Endothelial cell (in vitro differentiated cells): Measurements from ENCODE around the gene SPINK5. TPM values are rescaled to one million over a fixed set of nuclear protein-coding genes. Genes with fewer than 3 reads are reported as not detected.

Experiments
- DNase-seq: peaks from one replicate; pipeline ENCODE4 v3.0.0; 2021; ENCODE audit warnings: low spot score
- H3K27ac Mint-ChIP-seq: one replicate; pipeline ENCODE4 v1.8.0; 2021; ENCODE audit warnings: mixed read lengths, inconsistent platforms; ENCODE audit not compliant: unreplicated experiment
- H3K27me3 Mint-ChIP-seq: one replicate; pipeline ENCODE4 v1.8.0; 2021; ENCODE audit warnings: mild to moderate bottlenecking, moderate library complexity, mixed read lengths, inconsistent platforms; ENCODE audit not compliant: unreplicated experiment
- H3K36me3 Mint-ChIP-seq: one replicate; pipeline ENCODE4 v1.8.0; 2021; ENCODE audit warnings: mild to moderate bottlenecking, low read depth, mixed read lengths, inconsistent platforms; ENCODE audit not compliant: unreplicated experiment
- H3K4me1 Mint-ChIP-seq: one replicate; pipeline ENCODE4 v1.8.0; 2021; ENCODE audit warnings: mild to moderate bottlenecking, mixed read lengths, inconsistent platforms; ENCODE audit not compliant: unreplicated experiment
- H3K4me3 Mint-ChIP-seq: one replicate; pipeline ENCODE4 v1.8.0; 2021; ENCODE audit warnings: mild to moderate bottlenecking, mixed read lengths, inconsistent platforms; ENCODE audit not compliant: unreplicated experiment
- H3K9me3 Mint-ChIP-seq: one replicate; pipeline ENCODE4 v1.8.0; 2021; ENCODE audit warnings: mixed read lengths, inconsistent platforms; ENCODE audit not compliant: unreplicated experiment
- total RNA-seq: library from RNA; stranded (reverse); fragmentation: NEBNext Ultra II Directional; extraction: Animal tissue kit (Norgen Biotek cat#: 25700); gene quantifications from one replicate; pipeline ENCODE4 v1.2.1, GENCODE V29; 2021; ENCODE audit not compliant: unreplicated experiment
- TF ChIP-seq, protein P1 (sequence below): fragments of 200-600 bp; sonication (generic); IDR thresholded peaks from one replicate; pipeline ENCODE4 v1.5.0; 2021; ENCODE audit warnings: antibody characterized with exemption; ENCODE audit not compliant: unreplicated experiment

The SPINK5 gene
- total RNA-seq, 1 donor from 2014 or later = 4.3 TPM

DNA sequence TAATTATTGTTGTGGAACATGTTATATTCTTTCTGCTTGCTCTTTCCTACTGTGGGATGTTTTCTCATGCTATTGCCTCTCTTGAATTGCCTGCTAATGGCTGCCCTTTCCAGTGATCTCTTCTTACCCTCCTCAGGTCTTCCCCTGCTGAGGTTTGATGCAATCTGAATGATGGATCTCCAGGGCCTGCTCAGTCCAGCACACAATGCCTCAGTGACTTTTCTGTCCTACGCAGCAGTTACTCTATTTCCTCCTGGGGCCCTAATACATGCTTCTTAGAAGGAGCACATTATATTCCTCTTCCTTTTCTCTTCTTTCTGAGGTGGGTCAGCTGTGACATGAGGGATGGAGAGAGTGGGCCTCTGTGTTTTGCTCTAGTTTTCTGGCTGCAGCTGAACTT, 104.5 kb downstream of the SPINK5 start, which contains the start of gene SPINK14:
Gene SPINK14 (plus strand): TSS at position 301 of the 400 bp plus-strand sequence. CDS start 1,187 bp downstream, outside the sequence.
- Mint-ChIP-seq H3K9me3 (no peaks in the 10 kb centered on the region), H3K4me1 (no peaks in the 10 kb centered on the region), H3K27me3 (no peaks in the 10 kb centered on the region), H3K4me3 (no peak within 1 kb of the TSS), H3K27ac (no peak within 1 kb of the TSS), H3K36me3 (no peaks in the 10 kb centered on the region)
- DNase-seq = no peak
- TF ChIP-seq, protein P1, sequence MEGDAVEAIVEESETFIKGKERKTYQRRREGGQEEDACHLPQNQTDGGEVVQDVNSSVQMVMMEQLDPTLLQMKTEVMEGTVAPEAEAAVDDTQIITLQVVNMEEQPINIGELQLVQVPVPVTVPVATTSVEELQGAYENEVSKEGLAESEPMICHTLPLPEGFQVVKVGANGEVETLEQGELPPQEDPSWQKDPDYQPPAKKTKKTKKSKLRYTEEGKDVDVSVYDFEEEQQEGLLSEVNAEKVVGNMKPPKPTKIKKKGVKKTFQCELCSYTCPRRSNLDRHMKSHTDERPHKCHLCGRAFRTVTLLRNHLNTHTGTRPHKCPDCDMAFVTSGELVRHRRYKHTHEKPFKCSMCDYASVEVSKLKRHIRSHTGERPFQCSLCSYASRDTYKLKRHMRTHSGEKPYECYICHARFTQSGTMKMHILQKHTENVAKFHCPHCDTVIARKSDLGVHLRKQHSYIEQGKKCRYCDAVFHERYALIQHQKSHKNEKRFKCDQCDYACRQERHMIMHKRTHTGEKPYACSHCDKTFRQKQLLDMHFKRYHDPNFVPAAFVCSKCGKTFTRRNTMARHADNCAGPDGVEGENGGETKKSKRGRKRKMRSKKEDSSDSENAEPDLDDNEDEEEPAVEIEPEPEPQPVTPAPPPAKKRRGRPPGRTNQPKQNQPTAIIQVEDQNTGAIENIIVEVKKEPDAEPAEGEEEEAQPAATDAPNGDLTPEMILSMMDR = no peak

DNA sequence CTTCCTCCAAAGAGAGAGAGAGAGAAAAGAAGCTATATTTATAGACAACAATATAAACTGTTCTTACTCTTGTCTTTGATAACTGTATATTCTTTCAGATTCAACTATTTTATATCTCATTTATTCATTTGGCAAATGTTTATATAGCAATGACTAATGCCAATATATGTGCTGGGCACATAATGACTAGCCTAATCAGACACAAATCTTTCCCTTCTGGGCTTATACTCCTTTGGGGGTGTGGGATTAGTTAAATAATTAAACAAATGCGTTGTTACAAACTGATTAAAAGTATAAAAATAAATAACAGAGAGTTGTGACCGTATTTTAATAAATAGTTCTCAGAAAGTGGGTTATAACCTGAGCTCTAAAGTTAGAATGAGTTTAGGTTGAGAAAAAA, 108.6 kb downstream of the SPINK5 start:
- Mint-ChIP-seq H3K9me3 (no peaks in the 10 kb centered on the region), H3K27me3 (no peaks in the 10 kb centered on the region), H3K4me1 (peaks cover 7% of the 10 kb centered on the region), H3K4me3 (no peak overlapping the region), H3K36me3 (no peaks in the 10 kb centered on the region), H3K27ac (no peak overlapping the region)
- DNase-seq = no peak
- TF ChIP-seq, protein P1 = no peak

DNA sequence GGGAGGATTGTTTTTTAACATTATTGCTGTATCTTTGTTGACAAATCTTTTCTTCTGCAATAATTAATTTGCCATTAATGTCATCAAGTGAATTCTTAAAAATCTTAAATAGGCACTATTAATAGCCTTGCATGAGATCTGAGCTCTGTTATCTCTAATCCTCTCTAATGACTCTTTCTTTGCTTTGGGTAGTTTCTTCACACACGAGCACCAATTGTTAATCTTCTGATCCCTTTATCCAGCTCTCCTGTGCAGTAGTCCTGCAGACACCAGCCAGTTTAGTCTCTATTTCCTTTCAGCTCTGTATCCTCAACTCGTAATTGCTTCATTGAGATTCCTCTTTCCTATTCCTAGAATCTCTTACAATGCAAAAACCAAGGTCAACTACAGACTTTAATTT, 112.7 kb downstream of the SPINK5 start:
- Mint-ChIP-seq H3K4me1 (peaks cover 8% of the 10 kb centered on the region), H3K36me3 (no peaks in the 10 kb centered on the region), H3K27me3 (no peaks in the 10 kb centered on the region), H3K27ac (no peak overlapping the region), H3K9me3 (no peaks in the 10 kb centered on the region), H3K4me3 (no peak overlapping the region)
- DNase-seq = no peak
- TF ChIP-seq, protein P1 = no peak

DNA sequence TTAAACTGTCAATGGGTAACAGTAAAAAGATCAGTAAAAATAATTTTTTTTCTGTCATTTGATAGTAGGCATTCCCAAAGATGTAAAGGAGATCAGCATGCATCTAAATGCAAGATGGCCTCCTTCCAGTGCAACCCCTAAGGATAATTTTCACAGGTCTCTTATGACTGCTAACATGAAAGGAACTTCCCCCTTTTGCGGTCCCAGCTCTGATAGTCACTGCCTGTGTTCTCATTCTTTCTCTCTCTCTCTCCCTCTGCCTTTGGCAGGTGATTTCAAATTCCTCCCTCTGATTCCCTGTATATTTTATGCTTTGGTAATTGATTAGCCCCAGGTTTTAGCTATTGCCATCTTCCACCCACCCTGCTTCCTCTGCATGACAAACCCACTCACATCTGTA, 113.4 kb downstream of the SPINK5 start:
- Mint-ChIP-seq H3K36me3 (no peaks in the 10 kb centered on the region), H3K27me3 (no peaks in the 10 kb centered on the region), H3K27ac (no peak overlapping the region), H3K4me1 (peaks cover 8% of the 10 kb centered on the region), H3K4me3 (no peak overlapping the region), H3K9me3 (no peaks in the 10 kb centered on the region)
- DNase-seq = no peak
- TF ChIP-seq, protein P1 = no peak

DNA sequence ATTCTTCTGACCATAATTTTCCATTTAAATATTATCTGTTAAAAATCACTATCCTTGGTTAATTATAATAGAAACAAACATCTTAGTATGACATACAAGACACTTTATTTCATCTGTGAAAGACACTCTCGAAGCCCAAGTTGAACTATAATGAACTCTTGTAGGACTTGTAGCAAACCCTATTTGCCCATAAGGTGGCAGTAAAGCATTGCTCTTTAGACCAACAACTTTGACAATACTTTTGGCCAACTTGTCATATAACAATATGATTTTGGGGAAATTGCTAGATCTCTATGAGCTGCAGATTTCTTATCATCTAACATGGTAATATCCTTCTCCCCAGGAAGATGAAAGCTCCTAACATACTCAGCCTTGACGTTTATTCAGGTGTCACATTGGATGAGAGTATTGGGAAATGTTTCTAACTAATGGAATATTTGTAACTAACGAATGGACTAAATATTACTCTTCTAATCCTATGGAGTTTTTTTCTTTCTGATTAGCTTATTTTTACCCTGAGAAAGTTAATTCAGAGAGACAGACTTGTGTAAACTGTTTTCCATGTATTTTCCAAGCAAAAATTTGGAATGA, 115.5 kb downstream of the SPINK5 start:
- peak; percentile 16 for DNase-seq
- Mint-ChIP-seq H3K27me3 (no peaks in the 10 kb centered on the region), H3K4me3 (no peak overlapping the region)

More for the DNA sequence above, 115.5 kb downstream of the SPINK5 start:
- no peak overlapping the region for H3K27ac Mint-ChIP-seq
- TF ChIP-seq, protein P1 = peak; percentile 50
- H3K36me3 Mint-ChIP-seq = no peaks in the 10 kb centered on the region
- H3K4me1 Mint-ChIP-seq = peaks cover 8% of the 10 kb centered on the region
- H3K9me3 Mint-ChIP-seq = no peaks in the 10 kb centered on the region
